Right renal pelvis (tissue), 4 donors: ENCODE measurements around the gene ADAM12. TPM values are rescaled to one million over a fixed set of nuclear protein-coding genes. Genes with fewer than 3 reads are reported as not detected.

Experiments
- DNase-seq, 4 donors: peaks; one replicate each; pipeline ENCODE4 v3.0.0-alpha.2; 2013; ENCODE audit warnings: low read depth in 4 of 4, low spot score in 3 of 4, missing footprints in 1 of 4
- polyA plus RNA-seq, 4 donors: library from polyadenylated mRNA; unstranded; fragments of 120-200 nt; gene quantifications; one replicate each; pipeline ENCODE4 v1.2.1, GENCODE V29; 2013; ENCODE audit not compliant: insufficient read length in 4 of 4

The ADAM12 gene
- polyA plus RNA-seq, 4 donors, result 17.9 to 29.0 (median 27.5) TPM

- DNase-seq, result no peak
Observed at GRCh38 chr10:126127481-126128029, 260.7 kb downstream of the ADAM12 start.

GRCh38 chr10:126126866-126127265, 261.4 kb downstream of the ADAM12 start:
- no peak for DNase-seq

GRCh38 chr10:126126023-126126422, 262.3 kb downstream of the ADAM12 start:
- DNase-seq, result no peak

GRCh38 chr10:126124668-126125349, 263.5 kb downstream of the ADAM12 start:
- DNase-seq, result no peak

GRCh38 chr10:126124046-126124445, 264.2 kb downstream of the ADAM12 start:
- DNase-seq, result no peak

GRCh38 chr10:126123466-126123865, 264.8 kb downstream of the ADAM12 start:
- no peak for DNase-seq

- DNase-seq, result no peak
Observed at GRCh38 chr10:126122881-126123280, 265.4 kb downstream of the ADAM12 start.

- no peak for DNase-seq
Observed at GRCh38 chr10:126119599-126119998, 268.7 kb downstream of the ADAM12 start.

- no peak for DNase-seq
Observed at GRCh38 chr10:126118476-126118875, 269.8 kb downstream of the ADAM12 start.

- DNase-seq, result no peak
Observed at GRCh38 chr10:126117196-126117595, 271.1 kb downstream of the ADAM12 start.

- DNase-seq, result no peak
Observed at GRCh38 chr10:126115886-126116285, 272.4 kb downstream of the ADAM12 start.

GRCh38 chr10:126114884-126115555, 273.3 kb downstream of the ADAM12 start:
- DNase-seq, result no peak

GRCh38 chr10:126111516-126111915, 276.8 kb downstream of the ADAM12 start:
- no peak for DNase-seq

- DNase-seq, result no peak
Observed at GRCh38 chr10:126110489-126111180, 277.6 kb downstream of the ADAM12 start.

GRCh38 chr10:126109893-126110292, 278.4 kb downstream of the ADAM12 start:
- no peak for DNase-seq

GRCh38 chr10:126108693-126109092, 279.6 kb downstream of the ADAM12 start:
- DNase-seq, result no peak

GRCh38 chr10:126104767-126105166, 283.5 kb downstream of the ADAM12 start:
- no peak for DNase-seq

GRCh38 chr10:126102636-126103035, 285.6 kb downstream of the ADAM12 start:
- DNase-seq, result no peak

- DNase-seq, result no peak
Observed at GRCh38 chr10:126101736-126102135, 286.5 kb downstream of the ADAM12 start.

- no peak for DNase-seq
Observed at GRCh38 chr10:126101325-126101724, 287.0 kb downstream of the ADAM12 start.

- DNase-seq, result no peak
Observed at GRCh38 chr10:126099366-126099765, 288.9 kb downstream of the ADAM12 start.

- no peak for DNase-seq
Observed at GRCh38 chr10:126098226-126098581, 290.1 kb downstream of the ADAM12 start.
